Measurements from ENCODE around the gene SRRM4. TPM values are rescaled to one million over a fixed set of nuclear protein-coding genes. Genes with fewer than 3 reads are reported as not detected.

SRRM4 gene
- total RNA-seq, 1 experiment from 2014 or later = 1.4 TPM

- no peak overlapping the region for H2BK15ac ChIP-seq (ENCODE audit: low read depth, low read length)
- WGBS (ENCODE audit: extremely low coverage, insufficient read length, low lambda C conversion rate) = no CpG with 5 or more reads among the region's 4 CpGs
Measured at GRCh38 chr12:119005913-119006312, 24.6 kb downstream of the SRRM4 start.

More at GRCh38 chr12:119005913-119006312, 24.6 kb downstream of the SRRM4 start:
- H2BK12ac ChIP-seq (ENCODE audit: insufficient read length, low read depth, low read length) = no peak overlapping the region
- no peak overlapping the region for H4K8ac ChIP-seq (replicated peaks; ENCODE audit: insufficient read length, low read depth, low read length)
- no peak overlapping the region for H2BK5ac ChIP-seq (ENCODE audit: insufficient read length, low read length)
- H3K9ac ChIP-seq (ENCODE audit: extremely low read depth, insufficient read length, low read length) = no peak overlapping the region
- no peak overlapping the region for H3K27ac ChIP-seq (ENCODE audit: insufficient read length, low read depth, low read length)
- H3K27ac Mint-ChIP-seq = peak overlapping the region in 1 of 3 experiments; percentile 75; a peak in 3 of 7 replicates
- no peak overlapping the region for H2AK5ac ChIP-seq (ENCODE audit: insufficient read length, low read length)
- no peaks in the 10 kb centered on the region for H4K20me1 ChIP-seq (ENCODE audit: control insufficient read depth, insufficient read depth, insufficient read length)
- no peak overlapping the region for H2AFZ ChIP-seq (ENCODE audit: low read length)
- H2BK120ac ChIP-seq (ENCODE audit: low read depth, low read length, poor library complexity, severe bottlenecking) = no peak overlapping the region
- H3K23me2 ChIP-seq (ENCODE audit: insufficient read length, low read depth, low read length, poor library complexity, severe bottlenecking) = no peaks in the 10 kb centered on the region
- H3K4ac ChIP-seq (ENCODE audit: low read depth, low read length) = no peak overlapping the region
- no peaks in the 10 kb centered on the region; a peak in 1 of 5 replicates for H3K9me3 Mint-ChIP-seq
- no peak overlapping the region for H3K18ac ChIP-seq (ENCODE audit: insufficient read length, low read depth, low read length)
- no peak overlapping the region for H3T11ph ChIP-seq (ENCODE audit: low read length)
- no peaks in the 10 kb centered on the region for H3K79me1 ChIP-seq (ENCODE audit: insufficient read depth, low read depth, low read length, poor library complexity, severe bottlenecking)
- no peaks in the 10 kb centered on the region for H3K36me3 Mint-ChIP-seq (ENCODE audit: insufficient read depth in 1 of 3, low read depth in 3 of 3)
- peaks cover 2% of the 10 kb centered on the region for H3K27me3 Mint-ChIP-seq (ENCODE audit: low read depth)
- TF ChIP-seq, protein P1, sequence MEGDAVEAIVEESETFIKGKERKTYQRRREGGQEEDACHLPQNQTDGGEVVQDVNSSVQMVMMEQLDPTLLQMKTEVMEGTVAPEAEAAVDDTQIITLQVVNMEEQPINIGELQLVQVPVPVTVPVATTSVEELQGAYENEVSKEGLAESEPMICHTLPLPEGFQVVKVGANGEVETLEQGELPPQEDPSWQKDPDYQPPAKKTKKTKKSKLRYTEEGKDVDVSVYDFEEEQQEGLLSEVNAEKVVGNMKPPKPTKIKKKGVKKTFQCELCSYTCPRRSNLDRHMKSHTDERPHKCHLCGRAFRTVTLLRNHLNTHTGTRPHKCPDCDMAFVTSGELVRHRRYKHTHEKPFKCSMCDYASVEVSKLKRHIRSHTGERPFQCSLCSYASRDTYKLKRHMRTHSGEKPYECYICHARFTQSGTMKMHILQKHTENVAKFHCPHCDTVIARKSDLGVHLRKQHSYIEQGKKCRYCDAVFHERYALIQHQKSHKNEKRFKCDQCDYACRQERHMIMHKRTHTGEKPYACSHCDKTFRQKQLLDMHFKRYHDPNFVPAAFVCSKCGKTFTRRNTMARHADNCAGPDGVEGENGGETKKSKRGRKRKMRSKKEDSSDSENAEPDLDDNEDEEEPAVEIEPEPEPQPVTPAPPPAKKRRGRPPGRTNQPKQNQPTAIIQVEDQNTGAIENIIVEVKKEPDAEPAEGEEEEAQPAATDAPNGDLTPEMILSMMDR (conservative IDR thresholded peaks at IDR 0.05) = no peak
- H2BK20ac ChIP-seq (ENCODE audit: low read depth, low read length, poor library complexity, severe bottlenecking) = no peak overlapping the region
- no peak overlapping the region for H4K5ac ChIP-seq (ENCODE audit: insufficient read length, low read depth, low read length)
- no peak overlapping the region for H3K4me3 Mint-ChIP-seq
- H3K79me2 ChIP-seq (ENCODE audit: insufficient read depth, low read length) = no peaks in the 10 kb centered on the region
- no peaks in the 10 kb centered on the region for H3K9me3 ChIP-seq (ENCODE audit: control insufficient read depth, low read depth, low read length)
- no peak overlapping the region for H3K14ac ChIP-seq (ENCODE audit: insufficient read depth, low read length)
- peaks cover 3% of the 10 kb centered on the region; the same call in 1 of the 2 replicates for H3K4me1 ChIP-seq (ENCODE audit: insufficient read depth, low read length)
- H3K4me1 Mint-ChIP-seq = peaks cover 22 to 68% of the 10 kb centered on the region in 2 experiments
- no peak overlapping the region for H4K91ac ChIP-seq (ENCODE audit: insufficient read length, low read depth, low read length)
- H3K56ac ChIP-seq (ENCODE audit: insufficient read length, low read depth, low read length) = no peak overlapping the region
- no peak overlapping the region for H3K23ac ChIP-seq (ENCODE audit: insufficient read length, low read depth, low read length)
- no peaks in the 10 kb centered on the region for H3K27me3 ChIP-seq (ENCODE audit: insufficient read depth, low read length)
- no peak overlapping the region for H3K4me2 ChIP-seq (ENCODE audit: insufficient read depth, insufficient read length, low read length)
- no peak for DNase-seq

Data from H9 (cell line).